NCI-H748 treated with DMSO at 0.1 percent for 48 hours (cell line): ENCODE data around the gene PDLIM1.
"Not testable (repeated sequence)": the region's sequence is repeated elsewhere in the genome, so short reads cannot be mapped to it uniquely, and the experiment has no call there.

ENCODE experiments used
- DNase-seq: peaks from one replicate; lab custom pipeline; 2025; lab: John Stamatoyannopoulos, UW

Gene PDLIM1

DNA sequence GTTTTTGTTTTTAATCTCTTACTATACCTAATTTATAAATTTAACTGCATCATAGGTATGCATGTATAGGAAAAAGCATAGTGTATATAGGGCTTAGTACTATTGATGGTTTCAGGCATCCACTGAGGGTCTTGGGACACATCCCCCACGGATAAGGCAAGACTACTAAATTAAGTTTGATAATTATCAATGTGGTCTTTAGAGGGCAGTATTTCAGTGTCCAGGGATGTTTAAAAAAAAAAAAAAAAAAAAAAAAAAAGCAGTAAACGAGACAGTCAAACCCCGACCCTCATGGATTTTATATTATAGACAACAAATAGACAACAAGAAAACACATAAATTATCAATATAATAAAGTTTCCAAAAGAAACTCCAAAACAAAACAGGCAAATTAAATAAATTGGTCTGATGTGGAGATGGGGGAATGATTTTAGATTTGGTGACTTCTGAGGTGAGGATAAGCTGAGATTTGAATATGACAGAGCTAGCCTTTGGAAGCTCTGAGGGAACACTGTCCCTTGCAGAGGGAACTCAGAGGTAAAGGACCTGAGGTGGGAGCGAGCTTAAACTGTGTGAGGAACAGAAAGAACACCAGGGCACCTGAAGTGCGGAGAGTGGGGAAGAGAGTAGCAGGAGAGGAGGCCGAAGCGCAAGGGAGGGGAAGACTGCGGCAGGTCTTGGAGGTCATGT, 82.0 kb downstream of the PDLIM1 start:
- no peak for DNase-seq

DNA sequence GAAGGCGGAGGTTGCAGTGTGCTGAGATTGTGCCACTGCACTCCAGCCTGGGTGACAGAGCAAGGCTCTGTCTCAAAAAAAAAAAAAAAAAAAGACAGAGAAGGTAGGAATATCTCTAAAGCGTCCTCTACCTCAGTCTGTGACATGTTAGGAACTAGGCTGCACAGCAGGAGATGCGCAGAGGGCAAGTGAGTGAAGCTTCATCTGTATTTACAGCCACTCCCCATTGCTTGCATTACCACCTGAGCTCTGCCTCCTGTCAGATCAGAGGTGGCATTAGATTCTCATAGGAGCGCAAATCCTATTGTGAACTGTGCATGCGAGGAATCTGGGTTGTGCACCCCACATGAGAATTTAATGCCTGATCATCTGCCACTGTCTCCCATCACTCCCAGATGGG, 87.9 kb downstream of the PDLIM1 start:
- not testable (repeated sequence) for DNase-seq

GRCh38 chr10:95201736-95202135, 89.1 kb downstream of the PDLIM1 start:
- DNase-seq = no peak

DNA sequence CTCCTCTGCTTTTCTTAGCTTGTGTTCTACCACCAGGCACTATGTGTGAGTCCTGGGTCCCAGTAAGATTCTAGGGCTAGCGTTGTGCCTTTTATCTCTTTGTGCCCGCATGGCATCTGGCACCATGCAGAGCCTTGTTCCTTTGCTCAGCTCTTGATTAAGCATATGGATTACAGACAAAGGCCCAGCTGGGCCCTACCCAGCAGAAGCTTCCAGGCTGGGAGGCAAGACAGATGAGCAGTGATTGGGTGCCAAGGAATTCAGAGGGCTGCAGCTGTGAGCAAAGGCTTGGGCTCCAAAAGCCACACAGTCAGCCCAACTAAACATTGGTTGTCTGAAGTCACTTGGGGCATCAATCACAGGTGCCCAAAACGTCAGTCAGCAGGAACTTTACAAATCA, 94.8 kb downstream of the PDLIM1 start:
- no peak for DNase-seq

- no peak for DNase-seq
Measured at GRCh38 chr10:95193944-95194343, 96.9 kb downstream of the PDLIM1 start, which contains the start of gene ACSM6. ACSM6 (plus strand) TSS chr10:95194238; CDS start chr10:95194486, 248 bp downstream.

DNA sequence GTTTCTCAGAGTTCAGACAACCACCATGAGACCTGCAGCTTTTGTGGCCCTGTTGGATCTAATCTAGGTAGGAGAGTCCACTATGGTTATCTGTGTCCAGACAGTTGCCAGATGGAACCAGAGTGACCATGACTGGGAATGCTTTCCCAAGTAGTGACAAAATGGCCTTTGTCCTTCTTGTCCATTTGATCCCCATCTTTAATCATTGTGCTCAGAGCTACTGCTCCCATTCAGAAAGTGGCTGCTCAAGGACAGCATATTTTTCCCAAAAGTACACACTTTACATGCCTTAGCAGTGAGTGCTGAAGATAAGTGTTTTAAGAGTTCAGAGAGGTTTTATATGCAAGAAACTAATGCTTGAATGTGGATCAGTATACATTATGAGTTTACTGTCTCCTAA, 102.2 kb downstream of the PDLIM1 start:
- DNase-seq = no peak

GRCh38 chr10:95187617-95188016, 103.2 kb downstream of the PDLIM1 start:
- no peak for DNase-seq
